HepG2 (cell line): ENCODE data around the gene TECRL.

Source experiments
- CTCF ChIP-seq: sonication (generic); formaldehyde crosslinking; IDR thresholded peaks from 2 replicates; pipeline ENCODE4 v1.5.0; 2020; ENCODE audit warnings: mild to moderate bottlenecking, missing genetic modification reagents, moderate library complexity
- NFE2L1 ChIP-seq: sonication (generic); formaldehyde crosslinking; IDR thresholded peaks from 2 replicates; pipeline ENCODE4 v1.4.0; 2020; ENCODE audit warnings: missing genetic modification reagents, mild to moderate bottlenecking, borderline replicate concordance
- POLR2A ChIP-seq, 2 experiments: IDR thresholded peaks; 2 replicates each; pipeline ENCODE4 v1.6.1; 2011; ENCODE audit warnings: low read depth in 2 of 2, low read length in 2 of 2, mild to moderate bottlenecking in 1 of 2, moderate library complexity in 1 of 2; ENCODE audit not compliant: insufficient read depth in 1 of 2
- RELA ChIP-seq: sonication (generic); formaldehyde crosslinking; IDR thresholded peaks from 2 replicates; pipeline ENCODE4 v1.4.0; 2020; ENCODE audit warnings: missing genetic modification reagents
- SIN3A ChIP-seq: IDR thresholded peaks from 2 replicates; pipeline ENCODE4 v1.6.1; 2011; ENCODE audit warnings: low read depth, mild to moderate bottlenecking, control low read depth, low read length, borderline replicate concordance
- SMC3 ChIP-seq: IDR thresholded peaks from 2 replicates; pipeline ENCODE4 v1.6.1; 2011; ENCODE audit warnings: low read length, improper control_type of control experiment
- THAP11 ChIP-seq: IDR thresholded peaks from 2 replicates; pipeline ENCODE4 v1.6.1; 2016; ENCODE audit warnings: missing biosample characterization, missing genetic modification reagents
- ZBTB49 ChIP-seq: sonication (generic); formaldehyde crosslinking; IDR thresholded peaks from 2 replicates; pipeline ENCODE4 v1.4.0; 2020; ENCODE audit warnings: missing genetic modification reagents, borderline replicate concordance
- ZFX ChIP-seq: sonication (generic); formaldehyde crosslinking; IDR thresholded peaks from 2 replicates; pipeline ENCODE4 v1.4.0; 2020; ENCODE audit warnings: mild to moderate bottlenecking, low read depth, missing genetic modification reagents, moderate library complexity
- ZNF224 ChIP-seq: sonication (generic); formaldehyde crosslinking; IDR thresholded peaks from 2 replicates; pipeline ENCODE4 v1.5.0; 2020; ENCODE audit warnings: mild to moderate bottlenecking, missing genetic modification reagents
- ZNF501 ChIP-seq: sonication (generic); formaldehyde crosslinking; IDR thresholded peaks from 2 replicates; pipeline ENCODE4 v1.5.1; 2020; ENCODE audit warnings: mild to moderate bottlenecking, moderate library complexity, missing genetic modification reagents

- TF ChIP-seq POLR2A (IDR thresholded peaks at IDR 0.05; ENCODE audit: insufficient read depth in 1 of 2, low read depth in 2 of 2, low read length in 2 of 2) = no peak
- no peak for TF ChIP-seq ZNF501
- no peak for TF ChIP-seq ZFX (CRISPR knock-in tag)
- no peak for TF ChIP-seq SIN3A
- no peak for TF ChIP-seq SMC3
- no peak for TF ChIP-seq ZBTB49 (CRISPR knock-in tag)
- no peak for TF ChIP-seq THAP11 (CRISPR knock-in tag)
- no peak for TF ChIP-seq CTCF
- TF ChIP-seq NFE2L1 (CRISPR knock-in tag) = no peak
- TF ChIP-seq RELA (CRISPR knock-in tag) = no peak
- TF ChIP-seq ZNF224 = no peak
Measured at GRCh38 chr4:64334964-64335363, 74.3 kb downstream of the TECRL start.
